ENCODE results near the gene OPALIN.

DNA sequence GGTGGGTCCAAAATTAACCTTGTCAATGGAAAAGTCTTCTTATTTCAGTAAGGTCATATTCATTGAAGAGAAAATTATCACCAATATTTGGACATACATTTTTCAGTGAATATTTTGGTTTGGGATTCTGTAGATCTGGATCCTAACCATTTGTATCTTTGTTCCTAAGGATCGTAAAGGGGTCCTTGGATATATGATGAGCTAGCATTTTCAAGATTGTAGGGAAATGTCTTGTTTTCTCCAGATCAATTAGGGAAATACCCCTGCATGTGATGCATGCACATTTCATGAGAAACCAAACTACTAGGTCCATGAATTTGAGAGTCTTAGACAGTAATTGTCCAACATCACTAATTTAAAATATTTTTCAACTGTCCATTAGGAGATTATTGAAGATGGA is 36.5 kb downstream of the OPALIN start:
- TF ChIP-seq POLR2AphosphoS5 (IDR thresholded peaks at IDR 0.05) (no peak), POLR2A (IDR thresholded peaks at IDR 0.05; ENCODE audit: low read depth) (no peak), EP300 (IDR thresholded peaks at IDR 0.05) (no peak)
- TF ChIP-seq, protein P1, sequence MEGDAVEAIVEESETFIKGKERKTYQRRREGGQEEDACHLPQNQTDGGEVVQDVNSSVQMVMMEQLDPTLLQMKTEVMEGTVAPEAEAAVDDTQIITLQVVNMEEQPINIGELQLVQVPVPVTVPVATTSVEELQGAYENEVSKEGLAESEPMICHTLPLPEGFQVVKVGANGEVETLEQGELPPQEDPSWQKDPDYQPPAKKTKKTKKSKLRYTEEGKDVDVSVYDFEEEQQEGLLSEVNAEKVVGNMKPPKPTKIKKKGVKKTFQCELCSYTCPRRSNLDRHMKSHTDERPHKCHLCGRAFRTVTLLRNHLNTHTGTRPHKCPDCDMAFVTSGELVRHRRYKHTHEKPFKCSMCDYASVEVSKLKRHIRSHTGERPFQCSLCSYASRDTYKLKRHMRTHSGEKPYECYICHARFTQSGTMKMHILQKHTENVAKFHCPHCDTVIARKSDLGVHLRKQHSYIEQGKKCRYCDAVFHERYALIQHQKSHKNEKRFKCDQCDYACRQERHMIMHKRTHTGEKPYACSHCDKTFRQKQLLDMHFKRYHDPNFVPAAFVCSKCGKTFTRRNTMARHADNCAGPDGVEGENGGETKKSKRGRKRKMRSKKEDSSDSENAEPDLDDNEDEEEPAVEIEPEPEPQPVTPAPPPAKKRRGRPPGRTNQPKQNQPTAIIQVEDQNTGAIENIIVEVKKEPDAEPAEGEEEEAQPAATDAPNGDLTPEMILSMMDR (IDR thresholded peaks at IDR 0.05) = no peak

All from esophagus muscularis mucosa (tissue), 4 donors.